GM19025 (cell line): ENCODE measurements around the gene POTEI.
"Not testable (repeated sequence)": the region's sequence is repeated elsewhere in the genome, so short reads cannot be mapped to it uniquely, and the experiment has no call there.

ENCODE experiments used
- ATAC-seq: cut with Tn5 transposase; IDR thresholded peaks from one replicate; pipeline ENCODE4 v1.9.1; 2021; ENCODE audit warnings: mild to moderate bottlenecking, low read depth, moderate library complexity; ENCODE audit not compliant: unreplicated experiment

POTEI gene

GRCh38 chr2:130509228-130509627 is at the start of gene POTEI:
TSS of gene POTEI (minus strand) at chr2:130509328. CDS start at chr2:130509235, 93 bp downstream.
- not testable (repeated sequence) for ATAC-seq

- not testable (repeated sequence) for ATAC-seq
Measured at GRCh38 chr2:130556441-130556840, 47.3 kb upstream of the POTEI start.

- ATAC-seq: not testable (repeated sequence)
Measured at GRCh38 chr2:130554178-130554577, 45.0 kb upstream of the POTEI start.

- ATAC-seq: not testable (repeated sequence)
Measured at GRCh38 chr2:130549475-130549874, 40.3 kb upstream of the POTEI start.

GRCh38 chr2:130548418-130548817 is 39.3 kb upstream of the POTEI start:
- ATAC-seq: not testable (repeated sequence)

- ATAC-seq: not testable (repeated sequence)
Measured at GRCh38 chr2:130544978-130545377, 35.9 kb upstream of the POTEI start.

- not testable (repeated sequence) for ATAC-seq
Measured at GRCh38 chr2:130543785-130544528, 34.8 kb upstream of the POTEI start.

- not testable (repeated sequence) for ATAC-seq
Measured at GRCh38 chr2:130542789-130543188, 33.7 kb upstream of the POTEI start.

GRCh38 chr2:130538271-130538670 is 29.1 kb upstream of the POTEI start:
- ATAC-seq: not testable (repeated sequence)

GRCh38 chr2:130536654-130537053 is 27.5 kb upstream of the POTEI start:
- not testable (repeated sequence) for ATAC-seq

GRCh38 chr2:130531672-130532071 is 22.5 kb upstream of the POTEI start:
- peak; percentile 19 for ATAC-seq

GRCh38 chr2:130531225-130531624 is 22.1 kb upstream of the POTEI start:
- ATAC-seq: peak; percentile 93

- ATAC-seq: not testable (repeated sequence)
Measured at GRCh38 chr2:130530212-130530611, 21.1 kb upstream of the POTEI start.

- not testable (repeated sequence) for ATAC-seq
Measured at GRCh38 chr2:130529545-130529944, 20.4 kb upstream of the POTEI start.

- not testable (repeated sequence) for ATAC-seq
Measured at GRCh38 chr2:130527365-130527967, 18.3 kb upstream of the POTEI start.

GRCh38 chr2:130522390-130522789 is 13.3 kb upstream of the POTEI start:
- not testable (repeated sequence) for ATAC-seq

GRCh38 chr2:130520992-130521391 is 11.9 kb upstream of the POTEI start, which contains the start of gene CFC1B:
TSS of gene CFC1B (plus strand) at chr2:130521222. CDS start at chr2:130521485, 263 bp downstream.
- not testable (repeated sequence) for ATAC-seq

- ATAC-seq: not testable (repeated sequence)
Measured at GRCh38 chr2:130518516-130519106, 9.5 kb upstream of the POTEI start.

GRCh38 chr2:130511747-130512451 is 2.8 kb upstream of the POTEI start:
- not testable (repeated sequence) for ATAC-seq
